ENCODE results near the gene TNP2.
"Not testable (repeated sequence)": the region's sequence is repeated elsewhere in the genome, so short reads cannot be mapped to it uniquely, and the experiment has no call there.

Gene TNP2

DNA sequence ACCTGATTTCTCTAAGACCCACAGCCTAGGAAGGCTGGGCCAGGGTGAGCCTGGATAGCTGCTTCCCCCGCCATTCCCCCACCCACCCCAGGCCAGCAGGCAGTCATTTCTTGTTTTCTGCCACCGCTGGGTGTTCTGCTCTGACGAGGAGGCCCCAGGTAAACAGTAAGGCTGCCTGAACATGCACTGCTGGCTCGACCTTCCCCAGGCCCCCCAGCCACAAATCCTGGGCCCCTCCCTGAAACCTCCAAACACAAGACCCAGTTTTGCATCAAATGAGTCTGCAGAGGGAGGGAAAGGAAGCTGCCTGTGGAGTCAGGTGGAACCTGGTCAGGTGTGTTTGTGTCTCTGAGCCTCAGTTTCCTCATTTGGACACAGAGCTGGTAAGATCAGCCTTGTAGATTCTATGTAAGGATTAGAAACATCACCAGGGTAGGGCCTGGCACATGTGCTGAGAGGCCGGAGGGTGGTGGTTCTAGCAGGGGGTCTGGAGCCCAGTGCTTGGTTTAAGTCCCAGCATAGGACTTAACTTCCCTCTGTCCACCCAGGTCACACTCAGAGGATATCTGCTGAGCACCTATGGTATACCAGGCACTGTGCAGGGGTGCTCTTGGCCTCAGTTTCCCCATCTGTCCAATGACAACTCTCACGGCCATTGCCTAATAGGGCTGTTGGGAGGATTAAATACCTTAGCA lies 30.9 kb upstream of the TNP2 start:
- no peak for DNase-seq

GRCh38 chr16:11298950-11299547 lies 29.9 kb upstream of the TNP2 start:
- DNase-seq: not testable (repeated sequence)

DNA sequence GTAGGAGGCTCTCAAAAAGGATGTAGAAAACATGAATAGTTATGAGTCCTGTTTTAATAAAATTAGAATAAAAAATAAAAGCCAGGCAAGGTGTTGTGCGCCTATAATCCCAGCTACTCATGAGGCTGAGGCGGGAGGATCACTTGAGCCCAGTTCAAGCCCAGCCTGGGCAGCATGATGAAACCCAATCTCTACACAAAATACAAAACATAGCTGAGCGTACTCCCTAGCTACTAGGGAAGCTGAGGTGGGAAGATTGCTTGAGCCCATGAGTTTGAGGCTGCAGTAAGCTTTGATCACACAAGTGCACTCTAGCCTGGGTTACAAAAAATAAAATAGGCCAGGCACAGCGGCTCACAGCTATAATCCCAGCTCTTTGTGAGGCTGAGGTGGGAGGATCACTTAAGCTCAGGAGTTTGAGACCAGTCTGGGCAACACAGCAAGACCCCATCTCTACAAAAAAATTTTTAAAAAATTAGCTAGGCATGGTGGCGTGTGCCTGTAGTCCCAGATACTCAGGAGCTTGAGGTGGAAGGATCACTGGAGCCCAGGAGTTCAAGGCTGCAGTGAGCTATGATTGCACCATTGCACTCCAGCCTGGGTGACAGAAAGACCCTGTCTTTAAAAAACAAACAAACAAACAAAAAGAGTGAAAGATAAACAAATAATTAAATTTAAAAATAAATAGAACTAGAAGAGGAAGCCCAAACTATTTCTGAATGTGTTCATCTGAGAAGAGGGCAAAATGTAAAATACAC lies 29.2 kb upstream of the TNP2 start:
- peak; percentile 34 for DNase-seq

- peak; percentile 95 for DNase-seq
Measured at GRCh38 chr16:11297492-11298142, 28.5 kb upstream of the TNP2 start.

- DNase-seq: peak; percentile 84
Measured at GRCh38 chr16:11296706-11297491, 27.8 kb upstream of the TNP2 start.

- DNase-seq: no peak
Measured at GRCh38 chr16:11296351-11296705, 27.2 kb upstream of the TNP2 start.

GRCh38 chr16:11295672-11296071 lies 26.5 kb upstream of the TNP2 start:
- DNase-seq: no peak

DNA sequence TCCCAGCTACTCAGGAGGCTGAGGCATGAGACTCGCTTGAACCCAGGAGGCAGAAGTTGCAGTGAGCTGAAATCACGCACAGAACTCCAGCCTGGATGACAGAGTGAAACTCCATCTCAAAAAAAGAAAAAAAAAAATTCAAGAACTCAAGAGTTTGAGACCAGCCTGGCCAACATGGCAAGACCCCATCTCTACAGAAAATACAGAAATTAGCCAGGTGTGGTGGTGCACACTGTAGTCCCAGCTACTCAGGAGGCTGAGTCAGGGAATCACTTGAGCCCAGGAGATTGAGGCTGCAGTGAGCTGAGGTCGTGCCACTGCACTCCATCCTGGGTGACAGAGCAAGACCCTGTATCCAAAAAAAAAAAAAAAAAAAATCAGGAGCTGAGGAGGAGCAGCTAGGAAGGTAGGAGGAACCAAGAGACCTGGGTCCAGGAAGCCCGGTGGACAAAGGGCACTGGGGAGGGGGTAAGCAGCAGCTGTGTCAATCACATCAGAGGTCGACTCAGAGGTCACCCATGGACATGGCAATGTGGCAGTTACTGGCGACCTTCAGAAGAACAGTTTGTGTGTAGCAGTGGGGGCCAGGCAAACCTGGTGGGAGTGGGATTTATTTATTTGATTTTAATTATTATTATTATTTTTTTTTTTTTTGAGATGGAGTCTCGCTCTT lies 23.1 kb upstream of the TNP2 start:
- no peak for DNase-seq

DNA sequence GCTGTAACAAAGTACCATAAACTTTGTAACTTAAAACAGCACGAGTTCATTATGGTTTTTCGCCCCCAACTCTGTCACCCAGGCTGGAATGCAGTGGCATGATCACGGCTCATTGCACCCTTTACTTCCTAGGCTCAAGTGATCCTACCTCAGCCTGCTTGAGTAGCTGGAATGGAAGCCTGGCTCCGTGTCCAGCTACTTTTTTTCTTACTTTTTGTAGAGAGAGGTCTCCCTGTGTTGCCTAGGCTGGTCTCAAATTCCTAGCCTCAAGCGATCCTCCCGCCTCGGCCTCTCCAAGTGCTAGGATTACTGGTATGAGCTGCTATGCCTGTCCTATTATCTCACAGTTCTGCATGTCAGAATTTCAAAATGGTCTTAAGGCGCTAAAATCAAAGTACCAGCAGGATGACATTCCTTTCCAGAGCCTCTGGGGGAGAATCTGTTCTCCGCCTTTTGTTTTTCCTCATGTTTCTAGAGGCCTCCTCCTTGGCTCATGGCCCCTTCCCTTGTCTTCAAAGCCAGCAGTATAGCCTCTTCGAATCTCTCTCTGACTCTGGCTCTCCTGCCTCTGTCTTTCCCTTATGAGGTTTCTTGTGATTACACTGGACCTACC lies 22.1 kb upstream of the TNP2 start:
- DNase-seq: no peak

GRCh38 chr16:11290102-11290893 lies 21.2 kb upstream of the TNP2 start:
- no peak for DNase-seq

- DNase-seq: not testable (repeated sequence)
Measured at GRCh38 chr16:11289696-11290095, 20.6 kb upstream of the TNP2 start.

GRCh38 chr16:11289202-11289601 lies 20.1 kb upstream of the TNP2 start:
- no peak for DNase-seq

DNA sequence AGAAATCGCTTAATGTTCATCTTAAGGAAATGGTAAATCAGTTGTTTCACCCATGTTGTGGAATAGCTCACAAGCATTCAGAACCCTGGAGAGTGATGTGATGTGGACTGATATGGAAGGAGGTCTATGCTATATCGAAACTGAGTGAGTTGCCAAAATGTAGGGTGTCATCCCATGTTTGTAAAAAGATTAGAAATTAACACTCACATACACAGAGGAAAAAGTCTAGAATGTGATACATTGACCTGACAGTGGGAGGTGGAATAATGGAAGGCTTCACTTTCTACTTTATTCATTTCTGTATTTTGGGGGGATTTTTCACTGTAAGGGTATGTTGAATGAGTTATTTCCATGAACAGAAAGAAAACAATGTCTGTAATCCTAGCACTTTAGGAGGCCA lies 16.7 kb upstream of the TNP2 start:
- peak; percentile 30 for DNase-seq

DNA sequence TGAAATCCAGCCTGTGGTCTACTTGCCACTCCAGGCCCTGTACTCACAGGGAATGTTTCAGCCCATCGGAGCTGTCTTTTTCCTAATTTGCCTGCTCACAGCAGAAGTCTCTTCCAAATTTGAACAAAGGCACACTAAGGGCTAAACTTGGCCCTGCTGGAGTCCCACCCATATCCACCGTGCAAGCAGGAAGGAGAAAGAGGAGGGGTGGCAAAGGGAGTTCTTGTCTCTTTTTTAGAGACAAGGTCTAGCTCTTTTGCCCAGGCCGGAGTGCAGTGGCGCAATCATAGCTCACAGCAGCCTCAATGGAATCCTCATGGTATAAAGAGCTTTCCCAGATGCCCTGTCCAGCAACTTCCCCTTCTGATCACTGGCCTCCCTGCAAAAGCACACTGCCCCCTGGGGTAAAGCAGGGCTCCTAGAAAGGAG lies 14.7 kb upstream of the TNP2 start:
- peak; percentile 67 for DNase-seq

DNA sequence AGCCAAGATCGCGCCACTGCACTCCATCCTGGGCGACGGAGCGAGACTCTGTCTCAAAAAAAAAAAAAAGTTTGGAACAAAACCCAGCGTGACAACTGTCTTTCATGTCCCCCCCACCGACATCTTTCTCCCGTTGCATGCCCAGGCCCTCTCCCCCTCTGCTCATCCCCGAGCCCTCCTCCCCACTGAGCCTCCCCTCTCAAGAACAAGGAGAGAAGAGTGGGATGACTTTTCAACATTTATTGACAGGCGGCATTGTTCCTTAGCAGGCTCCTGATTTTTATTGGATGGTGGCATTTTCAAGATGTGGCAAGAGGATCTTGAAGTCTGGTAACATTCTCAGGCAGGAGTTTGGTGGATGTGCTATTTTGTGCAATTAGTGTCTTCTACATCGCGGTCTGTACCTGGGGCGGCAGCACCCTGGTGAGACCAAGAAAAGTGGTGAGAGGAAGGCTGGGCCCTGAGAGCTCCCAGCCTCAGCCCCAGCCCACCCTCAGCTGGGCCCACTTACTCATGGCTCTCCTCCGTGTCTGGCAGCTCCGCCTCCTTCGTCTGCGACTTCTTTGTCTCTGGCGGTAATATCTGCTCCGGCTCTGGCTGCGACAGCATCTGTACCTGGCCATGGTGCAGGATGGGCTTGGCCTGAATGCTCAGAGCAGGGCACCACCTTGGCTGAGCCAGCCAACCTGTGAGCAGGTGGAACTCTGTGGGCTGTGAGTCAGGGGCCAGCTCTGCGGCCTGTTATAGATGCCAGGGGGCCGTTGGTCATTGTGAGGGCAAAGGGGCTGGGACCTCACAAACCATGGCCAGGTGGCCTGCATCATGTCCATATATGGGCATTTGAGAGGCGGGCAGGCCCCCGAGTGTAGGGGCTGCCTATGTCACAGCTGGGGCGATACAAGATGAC lies 11.7 kb upstream of the TNP2 start, which contains the start of gene PRM1:
Gene PRM1, minus strand, starts transcription at position 715 of the 907 bp plus-strand sequence. Its CDS starts 92 bp downstream, at position 623.
- no peak for DNase-seq

GRCh38 chr16:11278681-11279628 lies 9.8 kb upstream of the TNP2 start:
- peak; percentile 22 for DNase-seq

DNA sequence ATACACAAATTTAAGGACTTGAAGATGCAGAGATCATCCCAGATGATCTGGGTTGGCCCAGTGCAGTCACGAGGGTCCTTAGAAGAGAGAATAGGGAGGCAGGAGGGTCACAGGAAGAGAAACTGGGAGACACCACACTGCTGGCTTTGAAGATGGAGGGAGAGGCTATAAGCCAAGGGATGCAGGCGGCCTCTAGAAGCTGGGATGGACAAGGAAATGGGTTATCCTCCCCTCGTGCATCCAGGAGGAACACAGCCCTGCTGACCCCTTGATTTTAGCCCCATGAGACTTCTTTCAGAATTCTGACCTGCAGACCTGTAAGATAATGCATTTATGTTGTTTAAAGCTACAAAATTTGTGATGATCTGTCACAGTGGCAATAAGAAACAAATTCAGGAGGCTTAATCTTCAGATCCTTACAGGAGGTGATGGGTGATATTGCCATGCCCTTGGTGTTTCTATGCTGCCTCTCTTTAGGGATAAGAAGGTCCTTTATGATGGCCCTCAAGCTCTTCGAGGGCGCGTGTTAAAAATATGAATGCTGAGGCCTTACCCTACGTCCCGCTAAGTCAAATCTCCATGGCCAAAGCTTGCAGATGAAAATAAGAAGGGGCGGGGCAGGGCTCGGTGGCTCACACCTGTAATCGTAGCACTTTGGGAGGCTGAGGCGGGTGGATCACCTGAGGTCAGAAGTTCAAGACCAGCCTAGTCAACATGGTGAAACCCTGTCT lies 8.6 kb upstream of the TNP2 start:
- no peak for DNase-seq
